OCI-LY1 (cell line): ENCODE data around the gene GNG5.

ENCODE experiments used
- H2AFZ ChIP-seq: fragments of 200-600 bp; sonication (generic), shearing (Covaris generic); 2 replicates; pipeline ENCODE4 v1.6.0; 2014; ENCODE audit warnings: antibody characterized with exemption, mild to moderate bottlenecking, low read length
- H3F3A ChIP-seq: fragments of 200-600 bp; sonication (generic), shearing (Covaris generic); 2 replicates; pipeline ENCODE4 v1.6.0; 2014; ENCODE audit warnings: mild to moderate bottlenecking, antibody characterized with exemption, low read length, moderate library complexity; ENCODE audit not compliant: insufficient read depth
- H3K27ac ChIP-seq: fragments of 200-600 bp; sonication (generic); 2 replicates; pipeline ENCODE4 v1.5.1; 2014; ENCODE audit warnings: low read length, mixed run types, mild to moderate bottlenecking, low read depth; ENCODE audit not compliant: poor library complexity, severe bottlenecking
- H3K27me3 ChIP-seq: fragments of 200-600 bp; sonication (generic); 2 replicates; pipeline ENCODE4 v1.6.0; 2014; ENCODE audit warnings: antibody characterized with exemption, mild to moderate bottlenecking, low read length, moderate library complexity; ENCODE audit not compliant: insufficient read depth
- H3K36me3 ChIP-seq: fragments of 200-600 bp; sonication (generic); 2 replicates; pipeline ENCODE4 v1.6.1; 2014; ENCODE audit warnings: mild to moderate bottlenecking, antibody characterized with exemption, low read length, moderate library complexity, mixed read lengths; ENCODE audit not compliant: insufficient read depth
- H3K4me1 ChIP-seq: fragments of 200-600 bp; sonication (generic); 2 replicates; pipeline ENCODE4 v1.5.1; 2014; ENCODE audit warnings: mild to moderate bottlenecking, low read length, moderate library complexity; ENCODE audit not compliant: insufficient read depth, severe bottlenecking
- H3K4me2 ChIP-seq: fragments of 200-600 bp; sonication (generic), shearing (Covaris generic); 2 replicates; pipeline ENCODE4 v1.6.1; 2014; ENCODE audit warnings: low read length
- H3K4me3 ChIP-seq: fragments of 200-600 bp; sonication (generic); 2 replicates; pipeline ENCODE4 v1.5.1; 2014; ENCODE audit warnings: low read length, low read depth, mild to moderate bottlenecking, mixed read lengths; ENCODE audit not compliant: poor library complexity, severe bottlenecking
- H3K79me2 ChIP-seq: fragments of 200-600 bp; shearing (Covaris generic); 2 replicates; pipeline ENCODE4 v1.6.1; 2016; ENCODE audit warnings: mixed run types, low read length, mixed read lengths; ENCODE audit not compliant: insufficient read depth
- H3K9ac ChIP-seq: fragments of 200-600 bp; sonication (generic), shearing (Covaris generic); 2 replicates; pipeline ENCODE4 v1.6.1; 2014; ENCODE audit warnings: mild to moderate bottlenecking, low read length, mixed read lengths
- H3K9me2 ChIP-seq: fragments of 200-600 bp; sonication (generic), shearing (Covaris generic); 2 replicates; pipeline ENCODE4 v1.6.1; 2014; ENCODE audit warnings: low read depth, mild to moderate bottlenecking, low read length, mixed read lengths
- H3K9me3 ChIP-seq: fragments of 200-600 bp; shearing (Covaris generic); 2 replicates; pipeline ENCODE4 v1.6.1; 2014; ENCODE audit warnings: low read length, mixed read lengths
- H4K20me1 ChIP-seq: fragments of 200-600 bp; sonication (generic), shearing (Covaris generic); 2 replicates; pipeline ENCODE4 v1.6.0; 2016; ENCODE audit warnings: mild to moderate bottlenecking, low read length; ENCODE audit not compliant: insufficient read depth
- EZH2 ChIP-seq: fragments of 200-600 bp; sonication (generic), shearing (Covaris generic); IDR thresholded peaks from 2 replicates; pipeline ENCODE4 v1.8.0; 2017; ENCODE audit warnings: borderline replicate concordance, mixed run types, mild to moderate bottlenecking, antibody characterized with exemption, low read length, moderate library complexity, mixed read lengths
- TF ChIP-seq, protein P1 (sequence below): fragments of 200-600 bp; sonication (generic), shearing (Covaris generic); IDR thresholded peaks from 2 replicates; pipeline ENCODE4 v1.5.1; 2017; ENCODE audit warnings: mild to moderate bottlenecking, antibody characterized with exemption, low read length, moderate library complexity, mixed read lengths

The GNG5 gene

DNA sequence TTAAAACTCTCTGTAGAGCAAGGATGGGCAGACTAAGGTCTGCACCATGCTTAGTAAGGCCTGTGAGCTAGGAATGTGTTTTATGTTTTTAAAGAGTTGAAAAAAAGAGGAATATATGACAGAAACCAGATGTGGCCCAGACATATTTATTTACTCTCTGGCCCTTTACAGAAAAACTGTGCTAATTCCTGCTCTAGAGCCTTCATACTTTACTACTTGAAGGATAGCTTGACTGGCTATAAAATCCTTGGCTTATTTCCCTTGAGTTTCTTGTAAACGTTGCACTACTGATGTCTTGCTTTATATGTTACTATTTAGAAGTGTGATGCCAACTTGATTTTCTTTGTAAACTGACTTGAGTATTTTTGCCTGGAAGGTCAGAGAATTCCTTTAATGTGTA lies 34.4 kb upstream of the GNG5 start:
- Histone ChIP-seq H3K36me3 (no peaks in the 10 kb centered on the region), H3K4me3 (no peak overlapping the region), H2AFZ (no peak overlapping the region), H3K9me2 (no peaks in the 10 kb centered on the region), H3K9ac (no peak overlapping the region), H3K9me3 (no peaks in the 10 kb centered on the region), H3K4me1 (peaks cover 9% of the 10 kb centered on the region), H3K79me2 (no peaks in the 10 kb centered on the region), H3K27ac (no peak overlapping the region), H3K27me3 (no peaks in the 10 kb centered on the region), H3F3A (no peaks in the 10 kb centered on the region), H4K20me1 (no peaks in the 10 kb centered on the region), H3K4me2 (no peak overlapping the region)
- TF ChIP-seq EZH2, result no peak
- TF ChIP-seq, protein P1, sequence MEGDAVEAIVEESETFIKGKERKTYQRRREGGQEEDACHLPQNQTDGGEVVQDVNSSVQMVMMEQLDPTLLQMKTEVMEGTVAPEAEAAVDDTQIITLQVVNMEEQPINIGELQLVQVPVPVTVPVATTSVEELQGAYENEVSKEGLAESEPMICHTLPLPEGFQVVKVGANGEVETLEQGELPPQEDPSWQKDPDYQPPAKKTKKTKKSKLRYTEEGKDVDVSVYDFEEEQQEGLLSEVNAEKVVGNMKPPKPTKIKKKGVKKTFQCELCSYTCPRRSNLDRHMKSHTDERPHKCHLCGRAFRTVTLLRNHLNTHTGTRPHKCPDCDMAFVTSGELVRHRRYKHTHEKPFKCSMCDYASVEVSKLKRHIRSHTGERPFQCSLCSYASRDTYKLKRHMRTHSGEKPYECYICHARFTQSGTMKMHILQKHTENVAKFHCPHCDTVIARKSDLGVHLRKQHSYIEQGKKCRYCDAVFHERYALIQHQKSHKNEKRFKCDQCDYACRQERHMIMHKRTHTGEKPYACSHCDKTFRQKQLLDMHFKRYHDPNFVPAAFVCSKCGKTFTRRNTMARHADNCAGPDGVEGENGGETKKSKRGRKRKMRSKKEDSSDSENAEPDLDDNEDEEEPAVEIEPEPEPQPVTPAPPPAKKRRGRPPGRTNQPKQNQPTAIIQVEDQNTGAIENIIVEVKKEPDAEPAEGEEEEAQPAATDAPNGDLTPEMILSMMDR, result no peak

GRCh38 chr1:84539972-84540371 lies 33.6 kb upstream of the GNG5 start:
- Histone ChIP-seq H3K79me2 (no peaks in the 10 kb centered on the region), H3K27me3 (no peaks in the 10 kb centered on the region), H3K4me1 (peaks cover 9% of the 10 kb centered on the region), H3K36me3 (no peaks in the 10 kb centered on the region), H3K4me2 (no peak overlapping the region), H3K9me2 (no peaks in the 10 kb centered on the region), H4K20me1 (no peaks in the 10 kb centered on the region), H2AFZ (no peak overlapping the region), H3K9ac (no peak overlapping the region), H3K9me3 (no peaks in the 10 kb centered on the region), H3K4me3 (no peak overlapping the region), H3F3A (no peaks in the 10 kb centered on the region), H3K27ac (no peak overlapping the region)
- TF ChIP-seq, protein P1, result no peak
- TF ChIP-seq EZH2, result no peak

GRCh38 chr1:84538599-84538998 lies 32.2 kb upstream of the GNG5 start:
- H3K27ac ChIP-seq, result no peak overlapping the region
- H3K36me3 ChIP-seq, result no peaks in the 10 kb centered on the region
- H3K9me3 ChIP-seq, result no peaks in the 10 kb centered on the region
- H3F3A ChIP-seq, result no peaks in the 10 kb centered on the region
- no peaks in the 10 kb centered on the region for H3K79me2 ChIP-seq
- H3K4me2 ChIP-seq, result no peak overlapping the region
- no peak overlapping the region for H3K9ac ChIP-seq
- H4K20me1 ChIP-seq, result no peaks in the 10 kb centered on the region
- peaks cover 9% of the 10 kb centered on the region for H3K4me1 ChIP-seq
- no peak for TF ChIP-seq EZH2
- TF ChIP-seq, protein P1, result no peak
- H2AFZ ChIP-seq, result no peak overlapping the region
- no peaks in the 10 kb centered on the region for H3K9me2 ChIP-seq
- H3K4me3 ChIP-seq, result no peak overlapping the region
- no peaks in the 10 kb centered on the region for H3K27me3 ChIP-seq
